ENCODE results near the gene OLFM1. TPM values are rescaled to one million over a fixed set of nuclear protein-coding genes. Genes with fewer than 3 reads are reported as not detected.

Gene OLFM1
- total RNA-seq, 4 donors from 2014 or later: 8.5 to 73.9 (median 19.1) TPM

DNA sequence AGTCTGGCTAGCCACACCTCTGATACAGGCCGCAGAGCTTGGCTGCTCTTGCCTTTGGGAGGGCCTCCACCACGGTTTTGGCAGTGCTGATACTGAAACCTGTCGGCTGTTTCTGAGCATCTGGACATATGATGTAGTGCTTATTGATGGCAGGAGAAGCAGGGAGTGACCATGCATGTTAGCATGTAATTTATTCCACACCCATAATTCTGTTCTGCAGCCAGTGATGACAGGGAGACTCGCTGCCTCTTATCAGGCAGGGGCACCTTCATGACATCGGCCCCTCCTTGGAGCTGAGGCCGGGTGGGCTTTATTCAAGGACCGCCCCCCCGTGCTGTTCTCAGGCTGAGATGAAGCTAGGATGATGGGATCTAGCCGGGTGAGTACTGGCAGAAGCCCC, 49.0 kb downstream of the OLFM1 start:
- intact Hi-C loops (cut with DNase I; ENCODE audit: low total_unique reads): no loop called here
- no peaks in the 10 kb centered on the region for H3K9me3 ChIP-seq
- no peaks in the 10 kb centered on the region for H3K36me3 ChIP-seq
- no peak for TF ChIP-seq CTCF (IDR thresholded peaks at IDR 0.05)
- TF ChIP-seq POLR2A (IDR thresholded peaks at IDR 0.05): no peak
- peaks cover 0 to 4% of the 10 kb centered on the region in 2 donors for H3K4me1 ChIP-seq
- no peak overlapping the region for H3K4me3 ChIP-seq
- no peak for DNase-seq
- no peak overlapping the region for H3K27ac ChIP-seq
- no peaks in the 10 kb centered on the region for H3K27me3 ChIP-seq

DNA sequence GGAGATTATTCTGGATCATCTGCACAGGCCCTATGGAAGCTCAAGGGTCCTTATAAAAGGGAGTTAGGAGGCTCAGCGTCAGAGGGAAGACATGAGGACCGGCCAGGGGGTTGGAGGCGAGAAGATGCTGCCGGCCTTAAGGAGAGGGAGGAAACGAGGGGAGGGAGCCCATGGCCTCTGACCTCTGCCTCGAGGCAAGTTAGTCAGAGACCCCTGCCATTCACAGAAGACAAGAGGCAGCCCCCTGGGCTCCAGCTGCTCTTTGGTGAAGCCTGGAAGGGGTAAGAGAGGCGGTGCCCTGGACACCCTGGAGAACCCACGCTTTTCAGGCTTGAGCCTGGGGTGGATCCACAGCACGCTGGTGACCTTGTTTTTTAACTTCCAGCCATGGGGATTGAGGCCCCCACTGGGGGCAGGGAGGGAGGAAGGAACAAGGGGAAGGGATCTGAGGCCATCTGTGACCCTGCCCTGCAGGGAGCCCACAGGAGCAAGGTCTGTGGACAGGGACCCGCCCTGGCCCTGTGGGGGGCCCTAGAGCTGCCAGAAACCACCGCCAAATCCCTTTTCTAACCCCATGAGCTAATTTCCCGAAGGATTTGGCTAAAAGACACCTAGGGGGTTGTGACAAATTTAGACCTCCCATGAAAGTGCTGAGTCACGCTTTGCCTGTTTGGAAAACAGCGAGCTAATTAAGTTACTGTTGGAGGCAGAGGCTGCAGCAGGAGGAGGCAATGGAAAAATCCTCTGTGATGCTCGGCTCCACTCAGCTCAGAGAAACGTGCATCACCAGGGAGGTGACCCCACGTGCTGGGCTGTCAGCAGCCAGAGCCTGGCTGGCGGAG, 49.7 kb downstream of the OLFM1 start:
- intact Hi-C loops (cut with DNase I; ENCODE audit: low total_unique reads): no loop called here
- TF ChIP-seq POLR2A (IDR thresholded peaks at IDR 0.05) (no peak), CTCF (IDR thresholded peaks at IDR 0.05) (no peak)
- DNase-seq: no peak
- no peak overlapping the region for H3K27ac ChIP-seq
- H3K36me3 ChIP-seq: no peaks in the 10 kb centered on the region
- no peaks in the 10 kb centered on the region for H3K9me3 ChIP-seq
- H3K4me1 ChIP-seq: peaks cover 0 to 4% of the 10 kb centered on the region in 2 donors
- H3K4me3 ChIP-seq: no peak overlapping the region
- H3K27me3 ChIP-seq: no peaks in the 10 kb centered on the region

- intact Hi-C loops (cut with DNase I; ENCODE audit: low total_unique reads): no loop called here
- Histone ChIP-seq H3K27ac (no peak overlapping the region), H3K4me3 (no peak overlapping the region), H3K36me3 (no peaks in the 10 kb centered on the region), H3K9me3 (no peaks in the 10 kb centered on the region), H3K4me1 (peaks cover 0 to 4% of the 10 kb centered on the region in 2 donors), H3K27me3 (no peaks in the 10 kb centered on the region)
- TF ChIP-seq CTCF (IDR thresholded peaks at IDR 0.05) (no peak), POLR2A (IDR thresholded peaks at IDR 0.05) (no peak)
- DNase-seq: no peak
Measured at GRCh38 chr9:135138078-135138855, 50.8 kb downstream of the OLFM1 start.

DNA sequence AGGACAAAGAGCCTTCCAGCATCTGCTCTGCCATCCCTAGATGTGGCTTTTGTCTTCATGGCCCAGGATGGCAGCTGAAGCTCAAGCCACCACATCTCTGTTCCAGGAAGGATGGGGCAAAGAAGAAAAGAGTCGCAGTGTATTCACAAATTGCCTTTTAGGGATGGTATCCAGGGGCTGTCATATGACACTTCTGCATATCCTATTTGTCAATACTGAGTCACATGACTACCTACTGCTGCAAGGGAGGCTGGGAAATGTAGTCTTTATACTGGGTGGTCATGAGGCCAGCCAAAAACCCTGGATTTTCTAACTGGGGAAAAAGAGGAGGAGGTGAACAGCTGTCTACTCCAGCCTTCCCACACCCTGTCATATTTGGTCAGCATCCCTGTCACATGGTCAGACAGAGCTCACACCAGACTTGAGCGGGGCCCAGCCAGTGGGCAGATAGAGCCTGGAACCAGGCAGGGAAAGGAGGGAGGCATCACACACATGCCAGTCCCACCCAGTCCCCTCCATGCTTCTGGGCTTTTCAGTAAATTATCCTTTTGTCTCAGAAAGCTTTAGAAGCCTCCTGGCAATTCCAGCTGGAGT, 52.0 kb downstream of the OLFM1 start:
- Histone ChIP-seq H3K27me3 (no peaks in the 10 kb centered on the region), H3K4me3 (no peak overlapping the region), H3K36me3 (no peaks in the 10 kb centered on the region), H3K4me1 (peaks cover 0 to 4% of the 10 kb centered on the region in 2 donors), H3K27ac (no peak overlapping the region), H3K9me3 (no peaks in the 10 kb centered on the region)
- intact Hi-C loops (cut with DNase I; ENCODE audit: low total_unique reads): no loop called here
- no peak for TF ChIP-seq CTCF (IDR thresholded peaks at IDR 0.05)
- no peak for TF ChIP-seq POLR2A (IDR thresholded peaks at IDR 0.05)
- no peak for DNase-seq

All from uterus (tissue), 4 donors.